DND-41 (cell line): ENCODE results near the gene ERBB4.

Experiments
- ATAC-seq: fragments of 200-7000 bp; cut with Tn5 transposase; 3 replicates; pipeline ENCODE4 v1.9.1; 2021; ENCODE audit warnings: low read depth; ENCODE audit not compliant: insufficient read depth
- DNase-seq: peaks from one replicate; pipeline ENCODE4 v3.0.0-alpha.2; 2020
- H2AFZ ChIP-seq: 2 replicates; pipeline ENCODE4 v1.6.0; 2012; ENCODE audit warnings: low read depth, low read length
- H3K27ac ChIP-seq: 2 replicates; pipeline ENCODE4 v1.5.1; 2012; ENCODE audit warnings: low read length, inconsistent platforms
- H3K27me3 ChIP-seq: fragments of 200-600 bp; sonication (generic); 2 replicates; pipeline ENCODE4 v1.6.0; 2012; ENCODE audit warnings: low read length, mild to moderate bottlenecking, inconsistent platforms; ENCODE audit not compliant: insufficient read depth, poor library complexity
- H3K36me3 ChIP-seq: 2 replicates; pipeline ENCODE4 v1.5.1; 2012; ENCODE audit warnings: low read length, inconsistent platforms; ENCODE audit not compliant: insufficient read depth
- H3K4me1 ChIP-seq: 2 replicates; pipeline ENCODE4 v1.5.1; 2012; ENCODE audit warnings: mild to moderate bottlenecking, low read length; ENCODE audit not compliant: insufficient read depth
- H3K4me2 ChIP-seq: 2 replicates; pipeline ENCODE4 v1.6.0; 2012; ENCODE audit warnings: mild to moderate bottlenecking, moderate library complexity, low read length, inconsistent platforms; ENCODE audit not compliant: insufficient read depth
- H3K4me3 ChIP-seq, 2 experiments: fragments of 200-600 bp in 1 of 2; shearing (Covaris generic) in 1 of 2; 2 replicates each; pipeline ENCODE4 v1.5.1; 2012 to 2016; ENCODE audit warnings: inconsistent platforms in 2 of 2, low read length in 2 of 2, mild to moderate bottlenecking in 2 of 2, low read depth in 1 of 2, moderate library complexity in 1 of 2
- H3K79me2 ChIP-seq: 2 replicates; pipeline ENCODE4 v1.6.0; 2012; ENCODE audit warnings: low read length, inconsistent platforms; ENCODE audit not compliant: insufficient read depth
- H3K9ac ChIP-seq: 2 replicates; pipeline ENCODE4 v1.6.0; 2012; ENCODE audit warnings: low read depth, mild to moderate bottlenecking, inconsistent platforms, low read length, moderate library complexity
- H3K9me3 ChIP-seq: 2 replicates; pipeline ENCODE4 v1.5.1; 2012; ENCODE audit warnings: low read length, moderate library complexity, mild to moderate bottlenecking, inconsistent platforms; ENCODE audit not compliant: insufficient read depth, severe bottlenecking
- H4K20me1 ChIP-seq: 2 replicates; pipeline ENCODE4 v1.6.0; 2012; ENCODE audit warnings: low read length; ENCODE audit not compliant: insufficient read depth
- EZH2 ChIP-seq: IDR thresholded peaks from 3 replicates; pipeline ENCODE4 v1.6.1; 2012; ENCODE audit warnings: borderline replicate concordance, low read depth, mild to moderate bottlenecking, moderate library complexity, low read length, inconsistent platforms; ENCODE audit not compliant: severe bottlenecking
- TF ChIP-seq, protein P1 (sequence below): IDR thresholded peaks from 2 replicates; pipeline ENCODE4 v1.5.1; 2012; ENCODE audit warnings: borderline replicate concordance, low read length, moderate library complexity, mild to moderate bottlenecking; ENCODE audit not compliant: poor library complexity, severe bottlenecking; ENCODE audit errors: extremely low read depth

Gene ERBB4

DNA sequence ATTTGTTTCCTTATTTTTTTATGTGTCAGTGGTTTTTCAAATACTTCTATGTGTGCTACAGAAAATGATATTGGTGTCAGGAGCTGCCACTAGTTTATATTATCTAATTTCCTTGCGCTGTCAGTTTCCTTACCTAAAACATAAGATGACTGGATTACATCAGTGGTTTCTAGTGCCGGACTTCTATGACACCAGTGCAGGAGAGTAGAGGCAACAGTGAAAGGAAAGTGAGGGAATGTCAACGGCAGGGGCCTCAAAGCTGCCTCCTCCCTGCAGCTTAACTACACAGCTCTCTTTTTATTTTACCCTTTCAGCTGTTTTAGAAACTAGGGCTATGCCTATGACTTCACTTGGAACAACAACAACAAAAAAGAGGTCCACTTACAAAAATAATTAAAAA is 6.5 kb downstream of the ERBB4 start:
- ATAC-seq = no peak
- Histone ChIP-seq H2AFZ (no peak overlapping the region), H3K27ac (no peak overlapping the region), H3K9ac (no peak overlapping the region), H3K9me3 (no peaks in the 10 kb centered on the region), H3K4me2 (no peak overlapping the region), H3K27me3 (peaks cover 5% of the 10 kb centered on the region), H3K36me3 (no peaks in the 10 kb centered on the region), H4K20me1 (no peaks in the 10 kb centered on the region), H3K4me1 (no peaks in the 10 kb centered on the region), H3K79me2 (no peaks in the 10 kb centered on the region), H3K4me3 (no peak overlapping the region)
- DNase-seq = no peak
- TF ChIP-seq, protein P1, sequence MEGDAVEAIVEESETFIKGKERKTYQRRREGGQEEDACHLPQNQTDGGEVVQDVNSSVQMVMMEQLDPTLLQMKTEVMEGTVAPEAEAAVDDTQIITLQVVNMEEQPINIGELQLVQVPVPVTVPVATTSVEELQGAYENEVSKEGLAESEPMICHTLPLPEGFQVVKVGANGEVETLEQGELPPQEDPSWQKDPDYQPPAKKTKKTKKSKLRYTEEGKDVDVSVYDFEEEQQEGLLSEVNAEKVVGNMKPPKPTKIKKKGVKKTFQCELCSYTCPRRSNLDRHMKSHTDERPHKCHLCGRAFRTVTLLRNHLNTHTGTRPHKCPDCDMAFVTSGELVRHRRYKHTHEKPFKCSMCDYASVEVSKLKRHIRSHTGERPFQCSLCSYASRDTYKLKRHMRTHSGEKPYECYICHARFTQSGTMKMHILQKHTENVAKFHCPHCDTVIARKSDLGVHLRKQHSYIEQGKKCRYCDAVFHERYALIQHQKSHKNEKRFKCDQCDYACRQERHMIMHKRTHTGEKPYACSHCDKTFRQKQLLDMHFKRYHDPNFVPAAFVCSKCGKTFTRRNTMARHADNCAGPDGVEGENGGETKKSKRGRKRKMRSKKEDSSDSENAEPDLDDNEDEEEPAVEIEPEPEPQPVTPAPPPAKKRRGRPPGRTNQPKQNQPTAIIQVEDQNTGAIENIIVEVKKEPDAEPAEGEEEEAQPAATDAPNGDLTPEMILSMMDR = no peak
- TF ChIP-seq EZH2 = no peak

DNA sequence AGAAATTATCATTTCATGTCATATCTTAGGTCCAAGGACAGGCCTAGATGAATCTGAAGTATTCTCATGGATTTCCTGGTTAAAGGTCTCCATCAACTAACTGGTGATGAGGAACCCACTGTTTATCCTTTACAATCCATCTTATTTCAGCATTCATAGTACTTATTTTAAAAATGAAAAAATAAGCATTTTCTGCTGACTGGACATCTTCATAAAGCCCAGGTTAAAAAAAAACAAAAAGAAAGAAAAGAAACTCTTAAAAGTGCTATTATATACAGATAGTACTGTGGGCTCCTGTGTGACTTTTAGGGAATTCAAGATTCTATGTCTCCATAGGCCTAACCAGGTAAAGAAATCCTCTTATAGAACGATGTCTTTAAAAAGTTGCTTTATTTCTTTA is 7.1 kb downstream of the ERBB4 start:
- Histone ChIP-seq H3K79me2 (no peaks in the 10 kb centered on the region), H3K4me3 (no peak overlapping the region), H3K4me2 (no peak overlapping the region), H4K20me1 (no peaks in the 10 kb centered on the region), H3K27ac (no peak overlapping the region), H3K9ac (no peak overlapping the region), H3K27me3 (peaks cover 5% of the 10 kb centered on the region), H3K36me3 (no peaks in the 10 kb centered on the region), H3K4me1 (no peaks in the 10 kb centered on the region), H2AFZ (no peak overlapping the region), H3K9me3 (no peaks in the 10 kb centered on the region)
- no peak for TF ChIP-seq EZH2
- no peak for ATAC-seq
- no peak for DNase-seq

DNA sequence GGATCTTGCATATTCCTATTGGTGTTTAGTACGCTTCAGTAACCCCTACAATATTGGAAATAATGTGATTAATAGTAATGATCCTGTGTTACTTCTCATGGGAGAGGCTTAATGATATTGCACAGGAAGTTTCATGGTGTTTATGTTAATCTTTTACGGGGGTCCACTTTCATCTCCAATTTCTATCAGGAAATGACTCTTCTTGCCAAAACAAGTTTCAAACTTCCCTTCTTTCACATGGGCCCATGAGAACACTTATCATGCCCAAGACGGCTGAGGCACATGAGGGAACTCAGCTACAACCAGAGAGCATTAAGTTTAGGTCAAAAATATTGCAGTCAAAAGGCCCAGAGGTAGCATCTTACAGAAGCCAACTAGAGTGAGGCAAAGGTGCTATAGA is 7.6 kb downstream of the ERBB4 start:
- ATAC-seq = no peak
- no peaks in the 10 kb centered on the region for H3K4me1 ChIP-seq
- H2AFZ ChIP-seq = no peak overlapping the region
- no peak overlapping the region for H3K4me3 ChIP-seq
- no peak overlapping the region for H3K4me2 ChIP-seq
- H3K27me3 ChIP-seq = peaks cover 5% of the 10 kb centered on the region
- no peak overlapping the region for H3K9ac ChIP-seq
- H3K27ac ChIP-seq = no peak overlapping the region
- H4K20me1 ChIP-seq = no peaks in the 10 kb centered on the region
- no peak for DNase-seq
- TF ChIP-seq EZH2 = no peak
- TF ChIP-seq, protein P1 = no peak
- no peaks in the 10 kb centered on the region for H3K79me2 ChIP-seq
- H3K9me3 ChIP-seq = no peaks in the 10 kb centered on the region
- H3K36me3 ChIP-seq = no peaks in the 10 kb centered on the region

DNA sequence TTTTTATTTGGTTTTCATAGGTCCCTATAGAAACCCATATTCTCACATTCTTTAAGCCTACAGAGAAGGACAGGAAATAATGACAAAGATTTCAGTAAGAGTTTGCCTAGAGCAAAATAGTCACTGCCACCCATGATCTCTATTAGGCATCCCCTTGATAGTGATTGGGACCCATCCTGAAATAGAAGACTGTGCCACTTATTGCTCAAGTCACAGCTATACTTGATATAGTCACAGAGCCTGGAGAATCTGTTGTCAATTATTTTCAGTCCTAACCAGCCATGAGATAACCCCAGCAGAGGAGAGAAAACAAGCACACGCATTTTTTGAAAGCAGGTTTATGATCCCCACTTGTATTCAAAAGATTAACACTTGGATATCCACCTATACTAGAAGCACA is 8.2 kb downstream of the ERBB4 start:
- no peak for TF ChIP-seq EZH2
- TF ChIP-seq, protein P1 = no peak

More for the DNA sequence above, 8.2 kb downstream of the ERBB4 start:
- Histone ChIP-seq H3K79me2 (no peaks in the 10 kb centered on the region), H3K27me3 (peaks cover 5% of the 10 kb centered on the region), H3K9me3 (no peaks in the 10 kb centered on the region), H3K4me2 (no peak overlapping the region), H3K4me1 (no peaks in the 10 kb centered on the region), H3K4me3 (no peak overlapping the region), H3K36me3 (no peaks in the 10 kb centered on the region), H2AFZ (no peak overlapping the region), H3K9ac (no peak overlapping the region), H3K27ac (no peak overlapping the region), H4K20me1 (no peaks in the 10 kb centered on the region)
- DNase-seq (no peak), ATAC-seq (no peak)
